ENCODE results near the gene FLOT2.
"Not testable (repeated sequence)": the region's sequence is repeated elsewhere in the genome, so short reads cannot be mapped to it uniquely, and the experiment has no call there.

GRCh38 chr17:28903546-28903841, 6.0 kb upstream of the FLOT2 start:
- not testable (repeated sequence) for TF ChIP-seq CTCF (conservative IDR thresholded peaks at IDR 0.05); EZH2 (IDR thresholded peaks at IDR 0.05; ENCODE audit: low read depth)

Measured in PC-9 (cell line).